CD4-positive, alpha-beta T cell (primary cell): Measurements from ENCODE around the gene ARHGAP26. TPM values are rescaled to one million over a fixed set of nuclear protein-coding genes. Genes with fewer than 3 reads are reported as not detected.

Experiments used
- ATAC-seq: fragments of 200-7000 bp; cut with Tn5 transposase; one replicate; pipeline ENCODE4 v1.10.0; 2022; ENCODE audit warnings: mild to moderate bottlenecking; ENCODE audit not compliant: poor library complexity
- CTCF ChIA-PET: fragments of 350-600 bp; sonication (Branson Sonifier 250); formaldehyde crosslinking; loops from one replicate; lab custom pipeline; 2021; ENCODE audit warnings: antibody characterized with exemption, inconsistent platforms; lab: Charles Lee
- POLR2A ChIA-PET: fragments of 350-600 bp; sonication (Branson Sonifier 250); formaldehyde crosslinking; loops from one replicate; lab custom pipeline; 2021; ENCODE audit warnings: antibody characterized with exemption, inconsistent platforms; lab: Charles Lee
- DNase-seq, 14 experiments: peaks; one replicate each; pipeline ENCODE4 v3.0.0-alpha.2; 2013 to 2020; ENCODE audit warnings: mixed read lengths in 2 of 14
- H3K27ac ChIP-seq, 2 donors: one replicate each; pipeline versions ENCODE4 v1.5.1 to v1.7.0; 2013; ENCODE audit warnings: low read length in 2 of 2, low read depth in 1 of 2, mild to moderate bottlenecking in 1 of 2
- H3K27me3 ChIP-seq, 2 experiments: 1 replicate in 1 of 2; 2 replicates in 1 of 2; pipeline versions ENCODE4 v1.6.1 to v1.7.0; 2013; ENCODE audit warnings: low read length in 2 of 2, control low read depth in 1 of 2, mild to moderate bottlenecking in 1 of 2, moderate library complexity in 1 of 2; ENCODE audit not compliant: insufficient read depth in 2 of 2, control insufficient read depth in 1 of 2
- H3K36me3 ChIP-seq: one replicate; pipeline ENCODE4 v1.6.1; 2013; ENCODE audit warnings: low read length, control low read depth; ENCODE audit not compliant: insufficient read depth
- H3K4me1 ChIP-seq: one replicate; pipeline ENCODE4 v1.6.1; 2013; ENCODE audit warnings: low read length, control low read depth; ENCODE audit not compliant: insufficient read depth
- H3K4me3 ChIP-seq: one replicate; pipeline ENCODE4 v1.5.1; 2013; ENCODE audit warnings: mild to moderate bottlenecking, low read length, moderate library complexity
- H3K9me3 ChIP-seq, 2 experiments: 1 replicate in 1 of 2; 2 replicates in 1 of 2; pipeline versions ENCODE4 v1.6.1 to v1.7.0; 2013; ENCODE audit warnings: low read length in 2 of 2, mild to moderate bottlenecking in 2 of 2, control low read depth in 1 of 2, moderate library complexity in 1 of 2; ENCODE audit not compliant: control insufficient read depth in 1 of 2, insufficient read depth in 1 of 2
- H3K27ac Mint-ChIP-seq: one replicate; pipeline ENCODE4 v1.8.0; 2020; ENCODE audit warnings: mixed read lengths
- H3K27me3 Mint-ChIP-seq: one replicate; pipeline ENCODE4 v1.8.0; 2021; ENCODE audit warnings: mixed read lengths
- H3K36me3 Mint-ChIP-seq: one replicate; pipeline ENCODE4 v1.8.0; 2021; ENCODE audit warnings: low read depth, mixed read lengths
- H3K4me1 Mint-ChIP-seq: one replicate; pipeline ENCODE4 v1.8.0; 2021; ENCODE audit warnings: low read depth, mixed read lengths
- H3K4me3 Mint-ChIP-seq: one replicate; pipeline ENCODE4 v1.8.0; 2020; ENCODE audit warnings: mild to moderate bottlenecking, mixed read lengths
- H3K9me3 Mint-ChIP-seq: one replicate; pipeline ENCODE4 v1.8.0; 2020; ENCODE audit warnings: mixed read lengths
- intact Hi-C, 2 experiments: fragments of 100-400 bp; cut with DNase I in 1 of 2; cut with micrococcal nuclease in 1 of 2; formaldehyde crosslinking; loops; one replicate each; pipeline versions ENCODE4 v1.15.1 to v1.9.0; 2023 to 2025; cut with DNase I, micrococcal nuclease
- total RNA-seq, 174 experiments: library from RNA in 2 of 174; stranded (reverse) in 2 of 174; gene quantifications; one replicate each; pipeline ENCODE4 v1.2.3 and lab custom pipeline; 2021 to 2026
- TF ChIP-seq, protein P1 (sequence below): fragments of 200-600 bp; IDR thresholded peaks from one replicate; pipeline ENCODE4 v1.8.0; 2022; ENCODE audit warnings: antibody characterized with exemption, mild to moderate bottlenecking

ARHGAP26 gene
- total RNA-seq, 2 experiments from 2014 or later: 24.9 to 27.3 TPM

DNA sequence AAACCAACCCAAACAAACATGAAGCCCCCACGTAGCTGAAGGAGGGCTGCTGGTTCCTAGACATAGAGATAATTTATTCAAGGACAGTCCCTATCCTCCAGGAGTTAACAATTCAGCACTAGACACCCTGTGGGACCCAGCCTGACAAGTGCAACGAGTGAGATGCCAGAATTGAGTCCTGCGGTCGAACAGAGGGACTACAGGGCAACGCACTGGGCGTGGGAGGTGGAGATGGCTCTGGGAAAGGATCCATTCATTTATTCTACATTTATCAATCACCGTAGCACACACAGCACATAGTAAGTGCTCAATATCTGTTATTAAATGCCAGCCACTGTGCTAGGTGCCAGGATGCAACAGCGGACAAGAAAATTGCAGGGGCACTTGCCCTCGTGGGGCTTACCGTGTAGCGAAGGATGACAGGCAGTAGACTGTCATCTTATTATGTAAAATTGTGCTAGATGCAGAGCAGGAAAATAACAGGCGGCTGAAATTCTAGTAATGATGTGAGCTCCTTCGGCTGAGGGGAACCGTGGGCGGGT lies 855 bp upstream of the ARHGAP26 start:
- no peaks in the 10 kb centered on the region for H3K27me3 ChIP-seq
- intact Hi-C loops: loop anchor here in 1 of 2 experiments (5.0 to 10.0 kb wide), 3 partner anchors 235 to 1418 kb away; partner anchors contain the start of genes KCTD16 and YIPF5
- H3K27ac Mint-ChIP-seq: peak overlapping the region; percentile 87
- H3K36me3 Mint-ChIP-seq: peaks cover 8% of the 10 kb centered on the region
- peak overlapping the region; percentile 61 to 72 for H3K27ac ChIP-seq
- DNase-seq (peak in 1 of 14 experiments; percentile 5), ATAC-seq (no peak)
- no peaks in the 10 kb centered on the region for H3K9me3 Mint-ChIP-seq
- TF ChIP-seq, protein P1, sequence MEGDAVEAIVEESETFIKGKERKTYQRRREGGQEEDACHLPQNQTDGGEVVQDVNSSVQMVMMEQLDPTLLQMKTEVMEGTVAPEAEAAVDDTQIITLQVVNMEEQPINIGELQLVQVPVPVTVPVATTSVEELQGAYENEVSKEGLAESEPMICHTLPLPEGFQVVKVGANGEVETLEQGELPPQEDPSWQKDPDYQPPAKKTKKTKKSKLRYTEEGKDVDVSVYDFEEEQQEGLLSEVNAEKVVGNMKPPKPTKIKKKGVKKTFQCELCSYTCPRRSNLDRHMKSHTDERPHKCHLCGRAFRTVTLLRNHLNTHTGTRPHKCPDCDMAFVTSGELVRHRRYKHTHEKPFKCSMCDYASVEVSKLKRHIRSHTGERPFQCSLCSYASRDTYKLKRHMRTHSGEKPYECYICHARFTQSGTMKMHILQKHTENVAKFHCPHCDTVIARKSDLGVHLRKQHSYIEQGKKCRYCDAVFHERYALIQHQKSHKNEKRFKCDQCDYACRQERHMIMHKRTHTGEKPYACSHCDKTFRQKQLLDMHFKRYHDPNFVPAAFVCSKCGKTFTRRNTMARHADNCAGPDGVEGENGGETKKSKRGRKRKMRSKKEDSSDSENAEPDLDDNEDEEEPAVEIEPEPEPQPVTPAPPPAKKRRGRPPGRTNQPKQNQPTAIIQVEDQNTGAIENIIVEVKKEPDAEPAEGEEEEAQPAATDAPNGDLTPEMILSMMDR: no peak
- H3K4me3 Mint-ChIP-seq: peak overlapping the region; percentile 96
- H3K4me1 Mint-ChIP-seq: peaks cover 28% of the 10 kb centered on the region
- peak overlapping the region; percentile 99 for H3K4me3 ChIP-seq
- no peaks in the 10 kb centered on the region for H3K36me3 ChIP-seq
- peaks cover 32% of the 10 kb centered on the region for H3K4me1 ChIP-seq
- no peaks in the 10 kb centered on the region for H3K27me3 Mint-ChIP-seq
- no peaks in the 10 kb centered on the region for H3K9me3 ChIP-seq
- POLR2A ChIA-PET: interaction anchor here (1.0 to 5.2 kb wide), 12 partner anchors 10 to 1419 kb away, joined by 3 to 109 read pairs (median 9); partner anchors contain the start of gene NR3C1
- CTCF ChIA-PET: interaction anchor here (1.0 to 5.1 kb wide), 6 partner anchors 9 to 111 kb away, joined by 3 to 28 read pairs (median 4); no protein-coding TSS in a partner anchor

DNA sequence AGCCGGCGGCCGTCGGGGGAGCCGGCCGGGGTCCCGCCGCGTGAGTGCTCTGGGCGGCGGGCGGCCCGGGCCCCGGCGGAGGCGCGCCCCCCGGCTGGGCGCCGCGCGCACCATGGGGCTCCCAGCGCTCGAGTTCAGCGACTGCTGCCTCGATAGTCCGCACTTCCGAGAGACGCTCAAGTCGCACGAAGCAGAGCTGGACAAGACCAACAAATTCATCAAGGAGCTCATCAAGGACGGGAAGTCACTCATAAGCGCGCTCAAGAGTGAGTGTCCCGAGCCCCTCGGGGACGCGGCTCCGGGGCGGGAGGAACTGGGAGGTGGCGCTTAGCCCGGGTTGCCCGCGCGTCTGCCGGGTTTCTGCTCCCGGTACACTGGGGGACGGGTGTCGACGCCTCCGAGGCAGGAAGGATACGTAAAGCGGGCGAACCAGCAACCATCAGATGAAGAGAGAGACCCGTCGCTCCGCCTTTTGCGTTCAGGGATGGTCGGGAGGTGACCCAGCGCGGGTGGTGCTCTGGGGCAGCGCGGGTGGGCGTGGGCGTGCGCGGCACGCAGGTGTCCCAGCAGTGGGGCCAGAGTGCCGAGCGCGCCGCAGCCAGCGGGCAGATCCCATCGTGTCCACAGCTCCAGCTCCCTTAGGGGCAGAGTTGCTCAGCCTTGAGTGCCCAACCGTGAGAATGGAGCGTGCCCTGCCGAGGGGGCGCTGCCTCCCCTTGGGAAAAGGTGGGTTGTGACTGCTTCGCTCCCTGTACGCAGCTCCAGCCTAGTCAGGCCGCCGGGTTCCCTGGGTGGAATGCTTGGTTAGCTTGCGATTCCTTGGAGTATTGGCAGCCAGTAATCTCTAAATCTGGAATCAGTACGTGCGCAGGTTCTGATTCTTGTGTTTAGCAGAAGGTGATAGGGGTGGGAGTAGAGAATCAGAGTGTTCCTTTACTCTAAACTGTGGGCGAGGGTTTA lies 753 bp downstream of the ARHGAP26 start:
- Histone ChIP-seq H3K4me3 (peak overlapping the region; percentile 99), H3K4me1 (peaks cover 32% of the 10 kb centered on the region), H3K27me3 (no peaks in the 10 kb centered on the region), H3K9me3 (no peaks in the 10 kb centered on the region), H3K36me3 (no peaks in the 10 kb centered on the region), H3K27ac (peak overlapping the region; percentile 69 to 72)
- no peaks in the 10 kb centered on the region for H3K9me3 Mint-ChIP-seq
- H3K36me3 Mint-ChIP-seq: peaks cover 8% of the 10 kb centered on the region
- CTCF ChIA-PET: interaction anchor here (0.6 to 5.1 kb wide), 7 partner anchors 21 to 96 kb away, joined by 3 to 28 read pairs (median 4); no protein-coding TSS in a partner anchor
- DNase-seq (peak; percentile 21 to 78 (median 50)), ATAC-seq (peak; percentile 30)
- POLR2A ChIA-PET: interaction anchor here (0.6 to 5.2 kb wide), 19 partner anchors 8 to 1417 kb away, joined by 3 to 109 read pairs (median 7); partner anchors contain the start of genes KCTD16, RNF14 and YIPF5
- intact Hi-C loops: loop anchor here (1.0 to 5.0 kb wide), 4 partner anchors 30 to 849 kb away; partner anchors contain the start of gene DELE1 (in 1 of the 2)
- H3K4me1 Mint-ChIP-seq: peaks cover 40% of the 10 kb centered on the region
- no peaks in the 10 kb centered on the region for H3K27me3 Mint-ChIP-seq
- peak overlapping the region; percentile 87 for H3K27ac Mint-ChIP-seq
- H3K4me3 Mint-ChIP-seq: peak overlapping the region; percentile 91
- TF ChIP-seq, protein P1: no peak

DNA sequence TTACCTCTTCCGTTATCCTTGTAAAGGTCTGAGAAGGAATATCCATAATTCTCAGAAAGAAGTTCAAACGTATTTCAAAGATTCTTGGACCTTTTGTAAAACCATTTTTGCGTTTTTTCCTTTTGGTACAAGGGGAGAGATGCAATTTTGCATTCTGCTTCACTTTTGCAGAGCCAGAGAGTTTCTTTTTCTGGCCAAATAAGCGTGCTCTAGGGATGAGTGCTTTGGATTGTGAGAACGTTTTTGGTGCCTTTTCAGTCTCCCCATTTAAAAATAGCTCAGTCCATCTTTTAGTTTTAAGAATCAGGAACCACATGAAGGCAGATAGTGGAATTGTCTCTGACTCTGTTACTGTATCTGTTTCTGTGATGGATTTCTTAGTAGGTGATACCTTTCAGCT lies 1.5 kb downstream of the ARHGAP26 start:
- ATAC-seq (no peak), DNase-seq (no peak)
- no peaks in the 10 kb centered on the region for H3K9me3 ChIP-seq
- peak overlapping the region; percentile 99 for H3K4me3 ChIP-seq
- intact Hi-C loops: loop anchor here (2.0 to 5.0 kb wide), 3 partner anchors 29 to 849 kb away; partner anchors contain the start of gene DELE1 (in 1 of the 2)
- Mint-ChIP-seq H3K9me3 (no peaks in the 10 kb centered on the region), H3K27ac (peak overlapping the region; percentile 87), H3K27me3 (no peaks in the 10 kb centered on the region), H3K4me1 (peaks cover 45% of the 10 kb centered on the region), H3K36me3 (peaks cover 8% of the 10 kb centered on the region), H3K4me3 (peak overlapping the region; percentile 91)
- ChIA-PET POLR2A (interaction anchor here (1.2 to 5.2 kb wide), 7 partner anchors 18 to 1399 kb away, joined by 3 to 109 read pairs (median 4); partner anchors contain the start of genes KCTD16 and YIPF5), CTCF (interaction anchor here (1.5 to 5.1 kb wide), 3 partner anchors 58 to 117 kb away, joined by 3 to 28 read pairs (median 11); no protein-coding TSS in a partner anchor)
- H3K27me3 ChIP-seq: no peaks in the 10 kb centered on the region
- TF ChIP-seq, protein P1: no peak
- no peaks in the 10 kb centered on the region for H3K36me3 ChIP-seq
- peaks cover 32% of the 10 kb centered on the region for H3K4me1 ChIP-seq
- H3K27ac ChIP-seq: no peak overlapping the region
